ENCODE results near the gene PATZ1.
"Not testable (repeated sequence)": the region's sequence is repeated elsewhere in the genome, so short reads cannot be mapped to it uniquely, and the experiment has no call there.

PATZ1 gene, protein sequence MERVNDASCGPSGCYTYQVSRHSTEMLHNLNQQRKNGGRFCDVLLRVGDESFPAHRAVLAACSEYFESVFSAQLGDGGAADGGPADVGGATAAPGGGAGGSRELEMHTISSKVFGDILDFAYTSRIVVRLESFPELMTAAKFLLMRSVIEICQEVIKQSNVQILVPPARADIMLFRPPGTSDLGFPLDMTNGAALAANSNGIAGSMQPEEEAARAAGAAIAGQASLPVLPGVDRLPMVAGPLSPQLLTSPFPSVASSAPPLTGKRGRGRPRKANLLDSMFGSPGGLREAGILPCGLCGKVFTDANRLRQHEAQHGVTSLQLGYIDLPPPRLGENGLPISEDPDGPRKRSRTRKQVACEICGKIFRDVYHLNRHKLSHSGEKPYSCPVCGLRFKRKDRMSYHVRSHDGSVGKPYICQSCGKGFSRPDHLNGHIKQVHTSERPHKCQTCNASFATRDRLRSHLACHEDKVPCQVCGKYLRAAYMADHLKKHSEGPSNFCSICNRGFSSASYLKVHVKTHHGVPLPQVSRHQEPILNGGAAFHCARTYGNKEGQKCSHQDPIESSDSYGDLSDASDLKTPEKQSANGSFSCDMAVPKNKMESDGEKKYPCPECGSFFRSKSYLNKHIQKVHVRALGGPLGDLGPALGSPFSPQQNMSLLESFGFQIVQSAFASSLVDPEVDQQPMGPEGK

DNA sequence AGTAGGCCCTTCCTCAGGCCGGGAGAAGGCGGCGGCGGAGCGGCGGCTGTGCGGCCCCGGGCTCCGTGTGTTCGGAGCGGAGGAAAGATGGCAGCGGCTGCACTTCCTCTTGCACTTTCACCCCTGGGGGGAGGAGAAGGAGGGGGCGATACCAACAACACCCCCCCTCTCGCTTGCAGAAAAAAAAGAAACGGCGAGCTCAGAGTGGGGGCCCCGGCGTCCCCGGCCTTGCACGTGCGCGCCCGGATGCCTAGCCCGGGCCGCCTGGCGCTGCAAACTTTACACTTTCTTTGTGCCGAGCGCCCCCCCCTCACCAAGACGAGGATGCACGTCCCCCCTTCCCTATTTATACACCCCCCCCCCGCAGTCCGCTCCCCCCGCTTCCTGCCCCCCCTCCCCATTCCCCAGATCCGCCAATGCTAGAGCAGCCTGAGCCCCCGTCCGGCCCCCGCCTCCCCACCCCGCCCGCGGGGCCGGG, at the start of gene PATZ1:
PATZ1 (minus strand) TSS at position 92 of the 478 bp plus-strand sequence. CDS start 744 bp downstream, outside the sequence.
- peak; percentile 86 for DNase-seq (ENCODE audit: low spot score)

DNA sequence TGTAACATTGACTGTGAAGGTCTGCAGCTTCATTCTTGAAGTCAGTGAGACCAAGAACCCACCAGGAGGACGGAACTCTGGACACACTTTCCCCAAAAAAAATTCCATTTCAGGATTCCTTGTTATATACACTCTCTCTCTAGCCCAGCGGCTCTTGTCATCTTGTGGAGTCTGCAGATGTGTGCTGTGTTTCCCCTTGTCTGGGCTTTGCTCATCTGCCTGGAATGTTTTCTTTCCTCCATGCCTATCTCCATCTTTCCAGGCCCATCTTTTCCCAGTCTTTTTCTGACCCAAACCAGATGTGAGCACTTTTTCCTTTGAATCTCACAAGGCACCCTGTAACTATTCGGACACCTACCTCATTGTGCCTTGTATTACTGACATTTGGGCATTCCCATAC, 48.2 kb upstream of the PATZ1 start:
- DNase-seq (ENCODE audit: low spot score): no peak

- DNase-seq (ENCODE audit: low spot score): no peak
Observed at GRCh38 chr22:31393893-31394292, 47.7 kb upstream of the PATZ1 start.

DNA sequence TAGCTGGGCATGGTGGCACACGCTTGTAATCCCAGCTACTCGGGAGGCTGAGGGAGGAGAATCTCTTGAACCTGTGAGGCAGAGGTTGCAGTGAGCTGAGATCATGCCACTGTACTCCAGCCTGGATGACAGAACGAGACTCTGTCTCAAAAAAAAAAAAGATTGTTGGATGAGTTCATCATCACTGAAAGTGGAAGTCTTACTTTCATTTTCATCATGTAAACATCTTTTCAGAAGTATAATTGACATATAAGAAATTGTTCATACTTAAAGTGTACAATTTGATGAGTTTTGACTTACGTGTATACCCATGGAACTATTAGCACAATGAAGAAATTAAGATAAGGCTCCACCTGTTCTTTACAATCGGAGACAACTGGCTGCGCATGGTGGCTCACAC, 32.5 kb upstream of the PATZ1 start:
- DNase-seq (ENCODE audit: low spot score): not testable (repeated sequence)

DNA sequence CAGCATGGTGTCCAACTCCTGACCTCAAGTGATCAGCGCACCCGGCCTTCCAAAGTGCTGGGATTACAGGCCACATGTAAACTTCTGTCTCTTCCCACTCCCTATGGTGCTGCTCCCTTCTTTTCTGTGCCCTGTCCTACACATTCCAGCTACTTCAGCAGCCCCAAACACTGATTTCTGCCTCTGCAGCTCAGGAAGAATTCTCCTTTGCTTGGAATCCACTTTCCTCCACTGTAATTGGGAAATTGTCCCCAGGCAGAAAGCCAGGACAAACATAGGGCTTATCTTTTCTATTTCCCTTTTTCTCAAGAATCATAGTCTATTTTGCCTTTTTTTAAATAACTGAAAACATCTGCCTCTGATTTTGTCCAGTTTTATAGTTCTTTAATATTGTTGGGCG, 32.0 kb upstream of the PATZ1 start:
- DNase-seq (ENCODE audit: low spot score): no peak

DNA sequence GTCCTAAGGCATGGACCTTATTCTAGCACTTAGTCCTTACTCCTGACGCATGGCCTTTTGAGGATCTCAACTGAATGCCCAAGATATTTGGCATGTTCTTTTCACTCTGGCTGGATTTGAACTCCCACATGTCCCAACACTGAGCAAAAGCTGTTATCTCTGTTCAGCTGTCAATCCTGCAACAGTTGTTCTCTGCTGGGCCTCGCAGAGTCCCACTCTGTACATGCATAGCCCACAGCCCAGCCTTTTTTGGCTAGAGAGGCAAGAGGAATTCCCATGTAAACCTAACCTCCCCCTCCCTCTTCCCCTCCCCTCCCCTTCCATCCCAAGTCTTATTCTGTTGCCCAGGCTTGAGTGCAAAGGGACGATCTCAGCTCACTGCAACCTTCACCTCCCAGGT, 31.5 kb upstream of the PATZ1 start:
- DNase-seq (ENCODE audit: low spot score): no peak

DNA sequence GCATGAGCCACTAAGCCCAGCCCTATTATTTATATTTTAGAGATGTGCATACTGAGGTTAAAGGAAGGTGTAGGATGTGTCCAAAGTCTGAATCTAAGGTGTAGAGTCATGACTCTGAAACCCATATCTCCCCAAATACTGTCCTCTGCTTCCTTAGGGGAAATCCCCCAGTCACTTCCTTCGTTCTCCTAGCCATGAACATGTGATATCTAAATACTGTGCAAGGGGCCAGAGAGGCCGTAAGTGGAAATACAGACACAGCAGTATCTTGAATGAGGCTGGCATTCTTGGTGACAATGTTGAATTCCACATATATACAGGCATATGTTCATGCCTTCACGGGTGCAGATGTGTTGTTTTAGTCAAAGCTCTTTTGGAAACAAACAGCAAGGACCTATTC, 21.3 kb upstream of the PATZ1 start:
- DNase-seq (ENCODE audit: low spot score): no peak

DNA sequence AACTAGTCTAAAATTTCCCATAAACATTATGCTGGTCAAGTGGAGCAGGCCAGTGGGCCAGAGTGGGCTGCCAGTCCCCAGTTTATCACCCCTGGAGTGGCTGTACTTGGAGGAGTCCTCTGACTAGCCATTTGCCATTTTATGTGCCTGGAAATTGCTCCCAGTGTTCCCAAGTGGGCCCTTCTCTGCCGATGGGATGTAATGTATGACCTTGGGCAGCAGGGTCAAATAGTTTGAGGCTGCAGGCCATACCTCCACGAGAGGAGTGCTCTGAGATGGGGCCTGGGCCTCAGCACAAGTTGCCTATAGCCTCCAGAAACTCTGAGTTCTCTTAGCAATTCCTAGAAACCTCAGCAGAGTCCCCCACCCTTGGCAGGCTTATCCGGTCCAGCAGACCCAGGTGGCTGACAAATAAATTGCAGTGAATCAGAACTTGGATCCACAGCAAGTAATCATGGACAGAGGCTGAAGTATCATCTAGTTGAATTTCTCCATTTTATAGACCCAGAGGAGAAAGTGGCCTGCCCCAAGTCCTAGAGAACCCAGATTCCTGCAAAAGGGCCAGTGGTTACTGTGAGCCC, 17.8 kb upstream of the PATZ1 start:
- no peak for DNase-seq (ENCODE audit: low spot score)

GRCh38 chr22:31361743-31362142, 15.6 kb upstream of the PATZ1 start:
- DNase-seq (ENCODE audit: low spot score): no peak

DNA sequence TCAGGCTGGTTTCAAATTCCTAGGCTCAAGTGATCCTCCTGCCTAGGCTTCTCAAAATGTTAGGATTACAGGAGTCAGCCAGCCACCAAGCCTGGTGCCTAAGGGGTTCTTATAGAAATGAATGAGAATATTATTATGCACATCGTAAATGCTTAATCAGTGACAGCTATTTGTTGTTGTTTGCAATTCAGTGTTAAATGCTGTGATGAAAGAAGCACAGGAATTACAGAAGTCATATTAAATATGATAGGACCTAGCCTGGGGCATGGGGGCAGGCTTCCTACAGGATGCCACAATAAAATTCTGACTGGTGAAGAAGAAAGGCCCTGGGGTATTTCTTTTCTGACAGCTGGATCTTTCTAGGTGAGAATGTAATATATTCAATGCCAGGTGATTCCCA, 13.9 kb upstream of the PATZ1 start:
- DNase-seq (ENCODE audit: low spot score): no peak

GRCh38 chr22:31354515-31354914, 8.4 kb upstream of the PATZ1 start:
- no peak for DNase-seq (ENCODE audit: low spot score)

DNA sequence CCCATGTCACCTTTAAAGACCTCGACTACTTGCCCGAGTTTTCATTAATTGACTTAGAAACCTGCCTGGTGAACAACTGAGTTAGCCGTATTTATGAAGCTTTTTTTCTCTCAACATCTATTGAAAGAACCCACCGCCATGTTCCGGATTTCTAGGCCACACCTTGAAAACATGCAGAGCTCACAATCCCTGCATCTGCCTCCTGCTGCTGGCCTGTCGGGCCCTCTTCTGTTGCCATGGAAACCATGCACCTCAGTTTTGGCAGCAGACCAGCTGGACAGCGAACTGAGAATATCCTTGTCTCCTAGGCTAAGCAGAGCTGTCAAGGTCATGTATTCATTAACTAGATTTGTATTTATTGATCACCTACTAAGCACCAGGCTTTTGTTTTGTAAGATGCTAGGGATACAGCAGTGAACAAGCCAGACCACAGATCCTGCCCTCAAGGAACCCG, 4.3 kb upstream of the PATZ1 start:
- DNase-seq (ENCODE audit: low spot score): no peak

GRCh38 chr22:31349960-31350359, 3.8 kb upstream of the PATZ1 start:
- DNase-seq (ENCODE audit: low spot score): no peak

DNA sequence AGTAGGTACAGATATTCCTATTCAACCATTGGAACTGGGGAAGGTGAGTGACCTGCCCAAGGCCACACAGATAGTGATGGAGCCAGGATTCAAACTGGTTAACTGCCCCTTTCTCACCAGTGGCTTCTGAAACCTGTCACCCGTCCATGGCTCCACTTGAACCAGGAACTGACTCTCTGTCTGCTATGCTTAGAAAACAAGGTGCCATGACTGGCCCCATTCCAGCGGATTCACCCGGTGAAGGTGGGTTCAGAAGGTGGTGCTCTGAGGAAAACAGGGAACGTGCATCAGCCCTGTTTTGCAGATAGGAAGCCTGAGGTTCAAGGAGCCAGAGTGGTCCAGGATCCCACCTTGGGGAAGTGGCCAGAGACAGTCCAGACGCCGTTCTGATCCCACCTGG, 2.6 kb upstream of the PATZ1 start:
- no peak for DNase-seq (ENCODE audit: low spot score)

- DNase-seq (ENCODE audit: low spot score): not testable (repeated sequence)
Observed at GRCh38 chr22:31348009-31348337, 1.8 kb upstream of the PATZ1 start.

DNA sequence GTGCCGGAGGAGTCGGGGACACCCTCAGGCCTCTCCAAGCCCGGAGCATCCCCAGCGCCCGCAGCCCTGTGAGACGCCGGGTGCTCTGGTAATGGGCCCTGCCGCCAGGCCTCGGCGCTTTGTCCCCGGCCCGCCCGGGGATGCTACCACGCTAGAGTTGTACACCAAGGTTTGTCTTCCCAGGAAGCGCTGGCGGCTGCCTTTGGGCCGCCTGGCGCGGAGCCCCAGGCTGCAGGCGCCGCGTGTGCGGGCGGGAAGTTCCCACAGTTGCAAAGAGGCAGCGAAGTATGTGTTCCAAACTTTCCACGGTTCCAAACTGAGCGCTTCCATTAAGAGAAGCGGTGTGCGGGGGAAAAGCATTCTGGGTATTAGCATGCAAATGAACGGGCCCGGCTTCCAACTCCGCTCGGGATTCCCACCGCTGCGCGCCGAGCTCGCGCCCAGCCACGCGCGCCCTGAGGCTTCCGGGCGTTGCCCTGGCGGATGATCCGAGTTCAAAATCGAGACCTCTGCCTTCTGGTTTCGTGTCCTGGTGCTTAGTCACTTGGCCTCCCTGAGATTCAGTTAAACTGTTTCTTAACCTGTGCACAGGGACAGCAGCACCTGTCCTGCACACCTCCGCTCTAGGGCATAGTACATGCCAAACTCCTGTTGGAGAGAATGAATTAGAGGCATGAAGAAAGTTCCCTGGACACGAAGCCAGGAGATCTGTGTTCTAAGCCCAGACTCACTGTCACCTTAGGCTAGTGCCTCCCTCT, 1.3 kb upstream of the PATZ1 start:
- DNase-seq (ENCODE audit: low spot score): peak; percentile 47

DNA sequence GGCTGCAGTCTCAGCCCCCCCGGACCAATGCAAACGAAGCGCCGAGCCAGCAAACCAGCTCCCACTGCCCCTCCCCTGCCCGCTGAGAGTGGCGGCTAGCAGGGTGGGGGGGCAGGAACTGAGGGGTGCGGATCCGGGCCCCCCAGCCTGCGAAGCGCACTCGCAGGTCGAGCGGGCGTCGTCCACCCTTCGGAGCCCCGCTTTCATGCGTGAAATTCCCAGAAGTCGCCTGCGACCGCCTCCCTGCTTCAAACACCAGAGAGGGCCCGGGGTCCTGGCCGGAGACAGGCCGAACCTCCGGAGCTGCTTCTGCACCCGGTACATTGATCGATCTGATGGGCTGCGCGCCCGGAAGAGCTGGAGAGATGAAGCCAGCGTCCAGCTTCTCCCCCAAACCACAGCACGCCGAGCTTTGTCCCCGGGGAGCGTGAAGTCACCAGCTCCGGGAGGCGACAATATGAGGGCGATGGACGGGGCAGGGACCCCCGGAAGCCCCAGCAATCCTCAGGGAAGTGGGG, 646 bp upstream of the PATZ1 start:
- DNase-seq (ENCODE audit: low spot score): no peak

DNA sequence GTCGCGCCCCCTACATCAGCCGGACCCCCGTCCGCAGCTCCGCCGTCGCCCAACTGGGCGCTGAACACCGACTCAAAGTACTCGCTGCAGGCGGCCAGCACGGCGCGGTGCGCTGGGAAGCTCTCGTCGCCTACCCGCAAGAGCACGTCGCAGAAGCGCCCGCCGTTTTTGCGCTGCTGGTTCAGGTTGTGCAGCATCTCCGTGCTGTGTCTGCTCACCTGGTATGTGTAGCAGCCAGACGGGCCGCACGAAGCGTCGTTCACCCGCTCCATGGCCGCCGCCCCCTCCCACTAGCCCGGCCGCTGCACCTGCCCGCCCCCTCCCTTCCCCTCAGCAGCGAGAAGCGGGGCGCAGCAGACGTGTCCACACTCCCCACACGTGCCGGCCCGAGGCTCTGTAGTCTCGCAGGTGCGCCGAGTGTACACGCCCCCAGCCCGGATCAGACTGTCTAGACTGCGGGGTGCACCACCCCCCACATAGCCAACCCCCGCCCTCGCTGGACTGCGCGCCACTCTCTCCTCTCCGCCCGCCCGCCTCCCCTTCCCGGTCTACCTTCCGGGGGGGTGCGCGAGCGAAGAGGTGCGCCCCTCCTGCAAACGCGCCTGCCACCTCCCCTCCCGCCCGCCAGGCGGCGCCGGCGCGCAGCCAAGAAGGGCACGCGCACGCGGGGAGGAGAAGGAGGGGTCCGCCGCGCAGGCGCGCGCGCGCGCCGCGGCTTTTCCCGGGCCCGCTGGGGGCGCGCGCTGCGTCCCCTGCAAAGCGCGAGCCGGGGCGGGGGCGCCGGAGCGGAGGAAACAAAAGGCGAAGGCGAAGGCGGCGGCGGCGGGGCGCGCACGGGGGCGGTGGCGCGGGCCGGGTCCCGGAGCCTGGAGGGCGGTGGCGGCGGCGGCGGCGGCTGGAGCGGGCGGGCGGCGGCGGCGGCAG, 553 bp downstream of the PATZ1 start:
- peak; percentile 86 for DNase-seq (ENCODE audit: low spot score)

- no peak for DNase-seq (ENCODE audit: low spot score)
Observed at GRCh38 chr22:31344578-31345330, 1.4 kb downstream of the PATZ1 start.

DNA sequence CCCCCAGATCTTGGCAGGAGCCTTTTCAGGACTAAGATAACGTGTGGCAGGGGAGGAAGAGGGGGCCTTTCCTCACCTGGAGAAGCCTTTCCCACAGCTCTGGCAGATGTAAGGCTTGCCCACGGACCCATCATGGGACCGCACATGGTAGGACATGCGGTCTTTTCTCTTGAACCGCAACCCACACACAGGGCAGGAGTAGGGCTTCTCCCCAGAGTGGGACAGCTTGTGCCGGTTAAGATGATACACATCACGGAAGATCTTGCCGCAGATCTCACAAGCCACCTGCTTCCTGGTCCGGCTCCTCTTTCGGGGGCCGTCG, 1.9 kb downstream of the PATZ1 start:
- DNase-seq (ENCODE audit: low spot score): no peak

Measured in CD4-positive, alpha-beta T cell treated with Interleukin-6 at 100 ng/mL for 8 hours (primary cell).